Endothelial cell of umbilical vein (primary cell): ENCODE results near the gene NCOR1.

Experiments
- CTCF ChIP-seq, 2 donors: IDR thresholded peaks; 1 replicate in 1 of 2; 2 replicates in 1 of 2; pipeline ENCODE4 v1.5.1; 2011; ENCODE audit warnings: low read length in 2 of 2, mild to moderate bottlenecking in 2 of 2, moderate library complexity in 2 of 2, control low read depth in 1 of 2, inconsistent platforms in 1 of 2, low read depth in 1 of 2; ENCODE audit not compliant: insufficient read depth in 1 of 2; ENCODE audit errors: extremely low read depth in 1 of 2
- EZH2 ChIP-seq: IDR thresholded peaks from 2 replicates; pipeline ENCODE4 v1.6.1; 2012; ENCODE audit warnings: borderline replicate concordance, low read depth, mild to moderate bottlenecking, moderate library complexity, low read length, inconsistent platforms; ENCODE audit not compliant: severe bottlenecking
- JUN ChIP-seq: IDR thresholded peaks from 2 replicates; pipeline ENCODE4 v1.6.1; 2011; ENCODE audit warnings: borderline replicate concordance, low read depth; ENCODE audit not compliant: insufficient read length, insufficient read depth
- POLR2A ChIP-seq: IDR thresholded peaks from 2 replicates; pipeline ENCODE4 v1.6.1; 2012; ENCODE audit warnings: low read depth, mild to moderate bottlenecking, control low read depth, low read length
- POLR2AphosphoS5 ChIP-seq: IDR thresholded peaks from 2 replicates; pipeline ENCODE4 v1.6.1; 2012; ENCODE audit warnings: low read depth, mild to moderate bottlenecking, control low read depth, low read length, moderate library complexity; ENCODE audit not compliant: insufficient read depth

GRCh38 chr17:16066125-16066524, 149.2 kb downstream of the NCOR1 start:
- TF ChIP-seq CTCF (IDR thresholded peaks at IDR 0.05; ENCODE audit: extremely low read depth in 1 of 2, insufficient read depth in 1 of 2, low read depth in 1 of 2, low read length in 2 of 2) = no peak
- TF ChIP-seq POLR2A = no peak
- no peak for TF ChIP-seq POLR2AphosphoS5
- TF ChIP-seq EZH2 = no peak
- TF ChIP-seq JUN = no peak
